Mucosa of descending colon (tissue), 3 donors: Measurements from ENCODE around the gene SATB1. TPM values are rescaled to one million over a fixed set of nuclear protein-coding genes. Genes with fewer than 3 reads are reported as not detected.

ENCODE experiments used
- ATAC-seq: fragments of 200-7000 bp; cut with Tn5 transposase; one replicate; pipeline ENCODE4 v1.9.1; 2020; ENCODE audit warnings: mild to moderate bottlenecking, moderate library complexity
- DNase-seq, 3 donors: peaks; one replicate each; pipeline ENCODE4 v3.0.0-alpha.2; 2020
- H3K36me3 ChIP-seq: fragments of 200-600 bp; one replicate; pipeline ENCODE4 v1.8.0; 2021; ENCODE audit warnings: low read depth, mild to moderate bottlenecking
- H3K4me1 ChIP-seq: fragments of 200-600 bp; one replicate; pipeline ENCODE4 v1.8.0; 2021; ENCODE audit warnings: low read depth, mild to moderate bottlenecking
- H3K4me3 ChIP-seq: fragments of 200-600 bp; one replicate; pipeline ENCODE4 v1.8.0; 2021; ENCODE audit warnings: mild to moderate bottlenecking
- H3K9me3 ChIP-seq: fragments of 200-600 bp; one replicate; pipeline ENCODE4 v1.8.0; 2021; ENCODE audit warnings: mild to moderate bottlenecking
- intact Hi-C, 2 donors: fragments of 100-400 bp; cut with DNase I in 1 of 2; cut with micrococcal nuclease in 1 of 2; formaldehyde crosslinking; loops; one replicate each; pipeline versions ENCODE4 v1.11.0 to v1.11.1; 2022; cut with DNase I, micrococcal nuclease
- total RNA-seq, 3 donors: library from RNA; stranded (reverse); fragmentation: NEBNext Ultra II Directional in 2 of 3; extraction: Animal tissue kit (Norgen Biotek cat#: 25700) in 2 of 3; gene quantifications; one replicate each; pipeline versions ENCODE4 v1.2.1 to v1.2.4, GENCODE V29; 2021 to 2023
- TF ChIP-seq, protein P1 (sequence below): fragments of 200-600 bp; IDR thresholded peaks from one replicate; pipeline ENCODE4 v1.8.0; 2022; ENCODE audit warnings: antibody characterized with exemption, mild to moderate bottlenecking
- donor health status: DM: no; HTN: no; CAD: no; lungs with moderate emphysema.
- donor health status: DM: no; HTN: no; CAD: no.
- donor health status: DM: no; HTN: yes; CAD: no.

SATB1 gene
- total RNA-seq, 3 donors from 2014 or later: 31.2 to 87.9 (median 49.7) TPM

DNA sequence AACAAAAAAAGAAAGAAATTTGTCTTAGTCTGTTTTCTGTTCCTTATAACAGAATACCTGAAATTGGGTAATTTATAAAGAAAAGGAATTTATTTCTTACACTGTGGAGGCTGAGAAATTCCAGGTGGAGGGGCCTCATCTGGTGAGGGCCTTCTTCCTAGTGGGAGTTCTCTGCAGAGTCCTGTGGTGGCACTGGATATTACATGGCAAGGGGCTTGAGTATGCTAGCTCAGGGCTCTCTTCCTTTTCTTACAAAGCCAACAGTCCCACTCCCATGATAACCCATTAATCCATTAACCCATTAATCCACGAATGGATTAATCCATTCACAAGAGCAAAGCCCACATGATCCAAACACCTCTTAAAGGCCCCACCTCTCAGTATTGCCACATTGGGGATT, 2.9 kb upstream of the SATB1 start:
- no peaks in the 10 kb centered on the region for H3K9me3 ChIP-seq
- no peak for ATAC-seq
- no peaks in the 10 kb centered on the region for H3K36me3 ChIP-seq
- no peaks in the 10 kb centered on the region for H3K4me1 ChIP-seq
- intact Hi-C loops: no loop called here
- TF ChIP-seq, protein P1, sequence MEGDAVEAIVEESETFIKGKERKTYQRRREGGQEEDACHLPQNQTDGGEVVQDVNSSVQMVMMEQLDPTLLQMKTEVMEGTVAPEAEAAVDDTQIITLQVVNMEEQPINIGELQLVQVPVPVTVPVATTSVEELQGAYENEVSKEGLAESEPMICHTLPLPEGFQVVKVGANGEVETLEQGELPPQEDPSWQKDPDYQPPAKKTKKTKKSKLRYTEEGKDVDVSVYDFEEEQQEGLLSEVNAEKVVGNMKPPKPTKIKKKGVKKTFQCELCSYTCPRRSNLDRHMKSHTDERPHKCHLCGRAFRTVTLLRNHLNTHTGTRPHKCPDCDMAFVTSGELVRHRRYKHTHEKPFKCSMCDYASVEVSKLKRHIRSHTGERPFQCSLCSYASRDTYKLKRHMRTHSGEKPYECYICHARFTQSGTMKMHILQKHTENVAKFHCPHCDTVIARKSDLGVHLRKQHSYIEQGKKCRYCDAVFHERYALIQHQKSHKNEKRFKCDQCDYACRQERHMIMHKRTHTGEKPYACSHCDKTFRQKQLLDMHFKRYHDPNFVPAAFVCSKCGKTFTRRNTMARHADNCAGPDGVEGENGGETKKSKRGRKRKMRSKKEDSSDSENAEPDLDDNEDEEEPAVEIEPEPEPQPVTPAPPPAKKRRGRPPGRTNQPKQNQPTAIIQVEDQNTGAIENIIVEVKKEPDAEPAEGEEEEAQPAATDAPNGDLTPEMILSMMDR: no peak
- H3K4me3 ChIP-seq: no peak overlapping the region
- no peak for DNase-seq

DNA sequence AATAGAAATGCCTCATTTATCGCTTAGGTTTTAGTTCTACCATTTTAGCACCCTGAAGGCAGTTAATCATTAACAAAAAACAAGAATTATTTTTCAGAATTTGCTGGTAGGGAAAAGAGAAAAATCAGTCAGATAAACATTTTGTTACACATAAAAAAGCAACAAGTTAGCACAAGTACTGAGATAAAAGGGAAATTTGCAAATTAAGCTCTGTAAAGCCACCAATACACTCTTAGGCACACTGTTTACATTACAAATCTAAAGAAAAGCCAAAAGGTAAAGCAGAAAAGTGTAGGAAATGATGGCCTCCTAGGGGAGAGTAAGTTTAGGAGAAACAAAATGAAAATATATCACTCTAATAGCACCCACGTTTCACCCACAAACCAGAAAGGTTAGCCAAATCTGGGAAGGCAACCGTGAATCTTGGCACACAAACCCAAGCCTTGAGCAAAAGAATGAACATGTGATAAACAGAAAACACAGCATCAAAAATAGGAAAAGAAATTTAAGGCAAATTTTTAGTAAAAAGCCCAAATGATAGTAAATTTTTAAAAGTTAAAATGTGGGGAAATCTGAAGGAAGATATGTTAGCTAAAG, 1.6 kb upstream of the SATB1 start:
- TF ChIP-seq, protein P1: no peak
- Histone ChIP-seq H3K9me3 (no peaks in the 10 kb centered on the region), H3K36me3 (no peaks in the 10 kb centered on the region), H3K4me3 (no peak overlapping the region), H3K4me1 (peaks cover 2% of the 10 kb centered on the region)
- ATAC-seq (no peak), DNase-seq (no peak)
- intact Hi-C loops: no loop called here

DNA sequence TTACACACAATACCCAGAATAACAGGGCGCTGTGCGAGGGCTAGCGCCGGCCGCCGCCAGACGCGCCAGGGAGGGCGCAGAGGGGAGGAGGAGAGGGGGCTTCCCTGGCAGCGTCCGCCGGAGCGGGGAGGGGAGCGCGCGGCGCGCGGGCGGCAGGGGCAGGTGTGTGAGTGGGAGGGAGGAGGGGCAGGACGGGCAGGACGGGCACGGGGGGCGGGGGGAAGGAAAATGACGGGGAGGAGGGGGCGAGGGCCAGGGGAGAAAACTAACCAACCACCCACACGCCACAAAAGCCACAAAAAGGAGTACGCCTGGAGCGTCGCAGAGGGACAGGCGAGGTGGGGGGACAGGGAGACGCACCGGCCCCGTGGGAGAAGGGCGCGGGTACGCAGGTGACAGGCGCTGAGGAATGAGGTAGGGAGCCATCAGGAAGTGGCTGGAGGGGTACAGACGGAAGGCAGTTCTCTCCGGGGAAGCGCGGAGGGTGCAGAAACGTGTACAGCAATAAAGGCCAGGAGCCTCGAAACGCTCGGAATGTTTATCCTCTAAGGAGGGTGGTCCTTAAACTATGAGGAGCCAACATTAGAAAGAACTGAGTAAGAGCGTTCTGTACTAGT, 610 bp upstream of the SATB1 start:
- peak; percentile 68 to 82 (median 78) for DNase-seq
- intact Hi-C loops: no loop called here
- Histone ChIP-seq H3K4me1 (peaks cover 6% of the 10 kb centered on the region), H3K9me3 (no peaks in the 10 kb centered on the region), H3K36me3 (no peaks in the 10 kb centered on the region), H3K4me3 (peak overlapping the region; percentile 73)
- TF ChIP-seq, protein P1: no peak
- peak; percentile 70 for ATAC-seq

DNA sequence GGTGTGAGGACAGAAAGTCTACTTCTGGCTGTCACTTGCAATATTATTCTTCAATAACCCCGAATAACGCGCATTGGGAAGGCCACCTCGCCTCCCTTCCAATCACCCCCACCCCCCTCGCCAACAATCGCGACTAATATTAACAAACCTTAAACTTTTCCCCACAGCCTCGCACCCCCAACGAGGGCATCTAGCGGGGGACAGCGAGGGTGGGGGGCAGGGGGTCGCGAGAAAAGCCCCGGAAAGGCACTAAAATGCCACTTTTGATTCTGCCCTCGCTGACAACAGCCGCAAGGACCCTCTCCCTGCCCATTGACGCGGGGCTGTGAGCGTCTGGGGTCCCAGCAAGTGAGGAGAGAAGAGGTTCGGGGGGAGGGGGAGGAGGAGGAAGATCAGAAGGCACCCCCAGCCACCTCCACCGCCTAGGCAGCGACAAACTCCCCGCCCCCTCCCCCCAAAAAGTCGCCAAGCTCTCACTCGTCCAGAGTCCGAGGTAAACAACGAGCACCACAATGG, 868 bp downstream of the SATB1 start:
- peak in 2 of 3 donors; percentile 46 to 56 for DNase-seq
- H3K4me1 ChIP-seq: peaks cover 17% of the 10 kb centered on the region
- H3K9me3 ChIP-seq: no peaks in the 10 kb centered on the region
- peak overlapping the region; percentile 73 for H3K4me3 ChIP-seq
- ATAC-seq: peak; percentile 12
- TF ChIP-seq, protein P1: no peak
- no peaks in the 10 kb centered on the region for H3K36me3 ChIP-seq
- intact Hi-C loops: no loop called here

DNA sequence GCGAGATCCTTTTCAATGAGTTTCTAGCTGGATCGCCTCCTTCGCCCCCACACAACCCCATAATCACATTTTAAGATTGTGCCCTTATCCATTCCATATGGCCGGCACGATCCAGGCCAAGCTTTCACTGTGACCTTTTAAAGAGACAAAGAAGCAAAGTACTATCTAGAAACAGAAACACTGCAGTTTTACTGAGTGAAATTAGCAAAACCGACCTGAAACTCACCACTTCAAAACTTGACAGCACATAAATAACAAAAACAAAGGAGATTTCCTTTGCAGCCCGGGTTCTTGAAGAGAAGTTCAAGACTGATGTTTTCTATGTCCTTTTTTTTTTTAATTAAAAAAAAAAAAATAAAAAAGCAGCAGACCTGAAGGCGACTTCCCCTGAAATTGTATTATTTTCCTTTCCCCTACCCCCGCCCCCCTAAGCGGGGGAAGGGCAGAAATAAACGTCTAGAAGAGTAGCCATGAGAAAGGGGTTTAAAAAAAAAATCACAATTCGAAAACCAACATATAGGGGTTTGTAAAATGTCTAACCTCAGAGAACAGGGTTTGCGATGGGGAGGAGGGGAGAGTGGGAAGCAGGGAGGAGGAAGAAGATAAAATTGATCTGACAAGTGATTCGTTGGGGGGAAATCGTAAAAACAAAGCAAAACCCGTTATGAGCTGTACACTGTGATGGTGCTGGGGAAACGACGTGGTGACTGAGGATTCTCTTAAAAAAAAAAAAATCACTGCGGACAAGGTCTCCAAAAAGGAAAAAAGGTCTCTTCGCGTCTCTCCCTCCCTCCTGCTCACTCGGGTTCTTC, 1.5 kb downstream of the SATB1 start:
- ATAC-seq (peak; percentile 18), DNase-seq (peak; percentile 50 to 80 (median 69))
- peaks cover 19% of the 10 kb centered on the region for H3K4me1 ChIP-seq
- peak overlapping the region; percentile 73 for H3K4me3 ChIP-seq
- intact Hi-C loops: no loop called here
- H3K36me3 ChIP-seq: no peaks in the 10 kb centered on the region
- TF ChIP-seq, protein P1: no peak
- H3K9me3 ChIP-seq: no peaks in the 10 kb centered on the region
